ENCODE results near the gene GINS2.

DNA sequence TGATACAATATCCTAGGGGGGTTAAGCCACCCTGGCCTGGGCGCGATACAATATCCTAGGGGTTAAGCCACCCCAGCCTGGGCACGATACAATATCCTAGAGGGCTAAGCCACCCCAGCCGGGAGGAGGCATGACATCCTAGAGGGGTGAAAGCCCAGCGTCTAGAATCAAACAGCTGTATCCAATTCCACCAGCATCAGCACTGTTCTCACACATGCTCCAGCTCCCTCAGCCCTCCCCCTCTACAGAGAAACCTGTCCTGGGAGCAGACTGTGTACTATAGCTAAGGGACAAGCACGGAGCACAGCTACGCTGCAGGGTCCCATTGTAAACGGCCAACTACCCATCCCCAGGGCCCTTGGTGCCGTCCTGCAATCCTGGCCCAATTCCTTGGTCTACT lies 6.2 kb downstream of the GINS2 start:
- TF ChIP-seq POLR2A (IDR thresholded peaks at IDR 0.05; ENCODE audit: low read length) = no peak
- TF ChIP-seq GATA1 (IDR thresholded peaks at IDR 0.05; ENCODE audit: low read depth, low read length) = no peak
